ENCODE results near the gene CMTM7.

CMTM7 gene

DNA sequence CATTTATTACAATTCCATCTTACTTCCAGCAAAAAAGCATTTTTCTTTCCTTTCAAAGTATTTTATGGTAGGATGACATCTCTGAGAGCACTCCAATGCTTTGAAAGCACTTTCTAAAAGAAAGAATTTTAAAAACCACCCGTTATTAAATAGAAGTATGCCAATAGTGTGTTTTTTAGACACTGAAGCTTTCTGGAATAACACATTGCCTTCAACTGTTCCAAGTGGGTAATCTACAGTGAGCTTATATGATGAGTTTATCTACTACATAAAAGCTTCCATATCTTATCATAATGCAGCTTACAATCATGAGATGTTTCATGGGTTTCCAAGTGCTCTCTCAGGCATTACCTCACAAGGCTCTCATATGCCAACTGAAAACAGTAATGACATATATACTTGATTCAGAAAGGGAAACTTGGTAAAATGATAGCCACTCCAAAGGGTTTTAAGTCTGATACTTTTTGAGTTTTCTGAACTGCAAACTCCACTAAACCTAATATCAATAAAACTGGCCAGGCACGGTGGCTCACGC is 96.9 kb downstream of the CMTM7 start:
- TF ChIP-seq, protein P1, sequence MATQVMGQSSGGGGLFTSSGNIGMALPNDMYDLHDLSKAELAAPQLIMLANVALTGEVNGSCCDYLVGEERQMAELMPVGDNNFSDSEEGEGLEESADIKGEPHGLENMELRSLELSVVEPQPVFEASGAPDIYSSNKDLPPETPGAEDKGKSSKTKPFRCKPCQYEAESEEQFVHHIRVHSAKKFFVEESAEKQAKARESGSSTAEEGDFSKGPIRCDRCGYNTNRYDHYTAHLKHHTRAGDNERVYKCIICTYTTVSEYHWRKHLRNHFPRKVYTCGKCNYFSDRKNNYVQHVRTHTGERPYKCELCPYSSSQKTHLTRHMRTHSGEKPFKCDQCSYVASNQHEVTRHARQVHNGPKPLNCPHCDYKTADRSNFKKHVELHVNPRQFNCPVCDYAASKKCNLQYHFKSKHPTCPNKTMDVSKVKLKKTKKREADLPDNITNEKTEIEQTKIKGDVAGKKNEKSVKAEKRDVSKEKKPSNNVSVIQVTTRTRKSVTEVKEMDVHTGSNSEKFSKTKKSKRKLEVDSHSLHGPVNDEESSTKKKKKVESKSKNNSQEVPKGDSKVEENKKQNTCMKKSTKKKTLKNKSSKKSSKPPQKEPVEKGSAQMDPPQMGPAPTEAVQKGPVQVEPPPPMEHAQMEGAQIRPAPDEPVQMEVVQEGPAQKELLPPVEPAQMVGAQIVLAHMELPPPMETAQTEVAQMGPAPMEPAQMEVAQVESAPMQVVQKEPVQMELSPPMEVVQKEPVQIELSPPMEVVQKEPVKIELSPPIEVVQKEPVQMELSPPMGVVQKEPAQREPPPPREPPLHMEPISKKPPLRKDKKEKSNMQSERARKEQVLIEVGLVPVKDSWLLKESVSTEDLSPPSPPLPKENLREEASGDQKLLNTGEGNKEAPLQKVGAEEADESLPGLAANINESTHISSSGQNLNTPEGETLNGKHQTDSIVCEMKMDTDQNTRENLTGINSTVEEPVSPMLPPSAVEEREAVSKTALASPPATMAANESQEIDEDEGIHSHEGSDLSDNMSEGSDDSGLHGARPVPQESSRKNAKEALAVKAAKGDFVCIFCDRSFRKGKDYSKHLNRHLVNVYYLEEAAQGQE (IDR thresholded peaks at IDR 0.05; ENCODE audit: insufficient replicate concordance, low read depth) = no peak
- TF ChIP-seq POLR2AphosphoS5 (IDR thresholded peaks at IDR 0.05; ENCODE audit: low read depth) = no peak
- TF ChIP-seq, protein P2, sequence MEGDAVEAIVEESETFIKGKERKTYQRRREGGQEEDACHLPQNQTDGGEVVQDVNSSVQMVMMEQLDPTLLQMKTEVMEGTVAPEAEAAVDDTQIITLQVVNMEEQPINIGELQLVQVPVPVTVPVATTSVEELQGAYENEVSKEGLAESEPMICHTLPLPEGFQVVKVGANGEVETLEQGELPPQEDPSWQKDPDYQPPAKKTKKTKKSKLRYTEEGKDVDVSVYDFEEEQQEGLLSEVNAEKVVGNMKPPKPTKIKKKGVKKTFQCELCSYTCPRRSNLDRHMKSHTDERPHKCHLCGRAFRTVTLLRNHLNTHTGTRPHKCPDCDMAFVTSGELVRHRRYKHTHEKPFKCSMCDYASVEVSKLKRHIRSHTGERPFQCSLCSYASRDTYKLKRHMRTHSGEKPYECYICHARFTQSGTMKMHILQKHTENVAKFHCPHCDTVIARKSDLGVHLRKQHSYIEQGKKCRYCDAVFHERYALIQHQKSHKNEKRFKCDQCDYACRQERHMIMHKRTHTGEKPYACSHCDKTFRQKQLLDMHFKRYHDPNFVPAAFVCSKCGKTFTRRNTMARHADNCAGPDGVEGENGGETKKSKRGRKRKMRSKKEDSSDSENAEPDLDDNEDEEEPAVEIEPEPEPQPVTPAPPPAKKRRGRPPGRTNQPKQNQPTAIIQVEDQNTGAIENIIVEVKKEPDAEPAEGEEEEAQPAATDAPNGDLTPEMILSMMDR (IDR thresholded peaks at IDR 0.05; ENCODE audit: insufficient read depth, low read length) = no peak
- no peak for TF ChIP-seq SPI1 (IDR thresholded peaks at IDR 0.05; ENCODE audit: borderline replicate concordance, low read depth)
- no peak for TF ChIP-seq GABPA (IDR thresholded peaks at IDR 0.05; ENCODE audit: low read depth)
- DNase-seq (ENCODE audit: low read depth in 1 of 2, low spot score in 1 of 2) = no peak
- Histone ChIP-seq H3K27ac (replicated peaks) (no peak overlapping the region), H3K27me3 (ENCODE audit: insufficient read depth, poor library complexity, severe bottlenecking) (no peaks in the 10 kb centered on the region), H3K4me3 (replicated peaks; ENCODE audit: insufficient read depth, low read length) (no peak overlapping the region)

DNA sequence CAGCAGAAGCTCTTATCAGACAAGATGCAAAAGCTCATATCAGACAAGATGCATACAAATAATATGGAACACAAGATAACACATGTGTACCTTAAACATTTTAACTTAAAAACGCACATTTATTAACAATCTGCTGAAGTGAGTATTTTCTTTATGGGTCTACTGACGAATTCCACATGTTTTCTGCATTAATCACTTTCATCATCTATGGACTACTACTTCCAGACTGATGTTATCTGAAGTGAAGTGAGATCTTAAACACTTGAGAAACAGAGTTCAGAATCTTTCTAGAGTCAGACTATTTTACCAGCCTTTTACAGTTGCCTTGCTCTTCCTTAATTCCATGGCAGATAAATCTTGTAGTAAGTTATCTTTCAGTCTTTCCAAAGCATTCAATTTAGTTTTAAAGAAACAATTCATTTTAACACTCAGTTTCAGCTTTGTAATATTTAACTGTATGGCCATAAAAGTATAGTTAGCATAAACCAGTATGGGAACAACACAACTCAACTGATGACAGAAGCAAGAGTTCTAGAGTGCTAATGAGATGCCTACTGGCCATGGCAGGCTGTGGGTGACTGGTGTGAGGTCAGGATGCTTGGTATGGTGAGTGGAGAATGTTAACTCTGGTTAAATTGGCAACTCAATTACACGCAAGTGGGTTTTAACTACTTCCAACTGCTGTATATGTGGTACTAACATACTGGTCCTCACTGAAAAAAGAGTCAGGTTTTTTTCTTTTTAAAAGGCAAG is 101.2 kb downstream of the CMTM7 start:
- H3K27ac ChIP-seq (replicated peaks) = no peak overlapping the region
- H3K27me3 ChIP-seq (ENCODE audit: insufficient read depth, poor library complexity, severe bottlenecking) = no peaks in the 10 kb centered on the region
- TF ChIP-seq, protein P2 (IDR thresholded peaks at IDR 0.05; ENCODE audit: insufficient read depth, low read length) = no peak
- TF ChIP-seq, protein P1 (IDR thresholded peaks at IDR 0.05; ENCODE audit: insufficient replicate concordance, low read depth) = no peak
- TF ChIP-seq GABPA (IDR thresholded peaks at IDR 0.05; ENCODE audit: low read depth) (no peak), SPI1 (IDR thresholded peaks at IDR 0.05; ENCODE audit: borderline replicate concordance, low read depth) (no peak), POLR2AphosphoS5 (IDR thresholded peaks at IDR 0.05; ENCODE audit: low read depth) (no peak)
- no peak overlapping the region for H3K4me3 ChIP-seq (replicated peaks; ENCODE audit: insufficient read depth, low read length)
- no peak for DNase-seq (ENCODE audit: low read depth in 1 of 2, low spot score in 1 of 2)

DNA sequence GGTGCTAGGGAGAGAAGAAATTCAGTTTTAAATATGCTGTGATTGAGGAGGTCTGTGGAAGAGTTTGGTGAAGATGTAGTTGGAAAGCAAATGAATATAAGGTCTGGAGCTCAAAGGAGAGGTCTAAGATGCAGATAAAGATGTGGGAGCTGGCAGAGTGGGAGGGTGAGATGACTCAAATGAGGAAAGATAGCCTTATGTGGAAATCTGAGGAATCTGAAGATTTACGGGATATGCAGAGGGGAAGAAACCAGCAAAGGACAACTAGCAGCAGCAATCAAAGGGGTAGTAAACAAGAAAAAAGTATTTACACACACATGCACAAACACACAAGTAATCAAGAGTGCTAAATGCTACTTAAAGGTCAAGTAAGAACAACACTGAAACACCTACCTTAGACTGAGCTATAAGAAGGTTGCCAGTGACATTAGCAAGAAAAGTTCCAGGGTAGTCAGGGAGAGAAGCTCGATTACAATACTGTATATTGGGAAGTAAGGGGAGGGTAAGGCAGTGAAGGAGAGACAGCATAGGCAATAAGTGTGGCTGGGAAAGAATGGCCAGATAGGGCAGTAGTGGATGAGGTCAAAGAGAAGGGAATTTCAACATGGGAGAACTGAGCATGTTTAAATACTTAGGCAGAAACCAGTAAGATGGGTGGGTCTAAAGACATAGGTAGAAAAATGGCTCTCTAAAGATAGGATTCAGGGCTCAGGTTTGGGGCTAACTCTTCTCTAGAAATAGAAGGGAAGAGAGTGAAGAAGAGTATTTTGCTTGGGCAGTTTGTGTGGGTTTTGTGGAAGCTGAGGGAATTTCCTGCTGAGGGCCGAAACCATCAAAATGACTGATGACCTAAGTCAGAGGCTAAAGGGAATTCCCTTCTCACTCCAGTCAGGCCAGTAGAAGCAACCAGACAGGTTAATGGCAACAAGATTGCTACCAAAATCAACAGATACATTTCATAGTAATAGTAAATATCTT is 102.1 kb downstream of the CMTM7 start:
- H3K27ac ChIP-seq (replicated peaks) = no peak overlapping the region
- no peaks in the 10 kb centered on the region for H3K27me3 ChIP-seq (ENCODE audit: insufficient read depth, poor library complexity, severe bottlenecking)
- DNase-seq (ENCODE audit: low read depth in 1 of 2, low spot score in 1 of 2) = no peak
- H3K4me3 ChIP-seq (replicated peaks; ENCODE audit: insufficient read depth, low read length) = no peak overlapping the region
- TF ChIP-seq SPI1 (IDR thresholded peaks at IDR 0.05; ENCODE audit: borderline replicate concordance, low read depth) = no peak
- no peak for TF ChIP-seq POLR2AphosphoS5 (IDR thresholded peaks at IDR 0.05; ENCODE audit: low read depth)
- no peak for TF ChIP-seq GABPA (IDR thresholded peaks at IDR 0.05; ENCODE audit: low read depth)
- TF ChIP-seq, protein P2 (IDR thresholded peaks at IDR 0.05; ENCODE audit: insufficient read depth, low read length) = no peak
- TF ChIP-seq, protein P1 (IDR thresholded peaks at IDR 0.05; ENCODE audit: insufficient replicate concordance, low read depth) = no peak
